GM12878 (cell line): Measurements from ENCODE around the gene POMT2. TPM values are rescaled to one million over a fixed set of nuclear protein-coding genes. Genes with fewer than 3 reads are reported as not detected.

Experiments used
- ATAC-seq: fragments of 200-7000 bp; cut with Tn5 transposase; 3 replicates; pipeline ENCODE4 v1.9.1; 2020; ENCODE audit warnings: mild to moderate bottlenecking, moderate library complexity
- BruUV-seq: library from RNA; stranded (reverse); fragments of 400-500 nt; replicated peaks from 2 replicates; lab custom pipeline; 2021; lab: Mats Ljungman, UMichigan
- CTCF ChIA-PET: fragments of 300-600 bp; sonication (Branson Sonifier 250); formaldehyde crosslinking; extraction: SDS; loops from one replicate; lab custom pipeline; 2021; ENCODE audit warnings: inconsistent platforms; lab: Yijun Ruan, JAX
- POLR2A ChIA-PET: fragments of 350-600 bp; formaldehyde crosslinking; extraction: SDS; loops from one replicate; lab custom pipeline; 2021; ENCODE audit warnings: inconsistent platforms; lab: Charles Lee
- RAD21 ChIA-PET: fragments of 300-600 bp; sonication (Branson Sonifier 250); formaldehyde crosslinking; loops from one replicate; lab custom pipeline; 2023; ENCODE audit warnings: antibody characterized with exemption; ENCODE audit not compliant: unreplicated experiment; lab: Charles Lee
- SMC1A ChIA-PET: fragments of 300-600 bp; sonication (Branson Sonifier 250); formaldehyde crosslinking; loops from one replicate; lab custom pipeline; 2023; ENCODE audit not compliant: unreplicated experiment, uncharacterized antibody; lab: Charles Lee
- DNase-seq: peaks from one replicate; pipeline ENCODE4 v3.0.0-alpha.2; 2011; ENCODE audit warnings: low read depth, low spot score
- FAIRE-seq: peaks from 3 replicates; lab custom pipeline; 2011; peaks lifted over from hg19 to GRCh38; lab: Jason Lieb, UNC
- H2AFZ ChIP-seq: 2 replicates; pipeline ENCODE4 v1.6.0; 2011; ENCODE audit warnings: low read depth, low read length, control low read depth; ENCODE audit not compliant: control insufficient read depth
- H3K27ac ChIP-seq: 2 replicates; pipeline ENCODE4 v1.5.1; 2011; ENCODE audit warnings: control low read depth; ENCODE audit not compliant: control insufficient read depth, insufficient read depth
- H3K27me3 ChIP-seq, 2 experiments: replicated peaks in 1 of 2; 2 replicates each; pipeline versions ENCODE4 v1.6.0 to v1.6.1; 2011; ENCODE audit warnings: low read length in 1 of 2; ENCODE audit not compliant: control insufficient read depth in 2 of 2, insufficient read depth in 2 of 2
- H3K36me3 ChIP-seq, 2 experiments: 2 replicates each; pipeline ENCODE4 v1.5.1; 2011; ENCODE audit warnings: low read length in 1 of 2; ENCODE audit not compliant: control insufficient read depth in 2 of 2, insufficient read depth in 2 of 2
- H3K4me1 ChIP-seq: 2 replicates; pipeline ENCODE4 v1.6.1; 2011; ENCODE audit warnings: mild to moderate bottlenecking, low read length, moderate library complexity, mixed read lengths; ENCODE audit not compliant: control insufficient read depth, insufficient read depth
- H3K4me2 ChIP-seq: 2 replicates; pipeline ENCODE4 v1.6.0; 2011; ENCODE audit warnings: control low read depth; ENCODE audit not compliant: control insufficient read depth, insufficient read depth
- H3K4me3 ChIP-seq: fragments of 200-600 bp; sonication (generic); 2 replicates; pipeline ENCODE4 v1.5.1; 2016
- H3K79me2 ChIP-seq: 2 replicates; pipeline ENCODE4 v1.6.0; 2011; ENCODE audit warnings: low read length; ENCODE audit not compliant: control insufficient read depth, insufficient read depth
- H3K9ac ChIP-seq: 2 replicates; pipeline ENCODE4 v1.8.0; 2011; ENCODE audit warnings: low read length, control low read depth, mixed read lengths; ENCODE audit not compliant: control insufficient read depth, insufficient read depth
- H3K9me3 ChIP-seq: replicated peaks from 3 replicates; pipeline ENCODE4 v1.5.1; 2011; ENCODE audit warnings: mild to moderate bottlenecking, low read length; ENCODE audit not compliant: control insufficient read depth, insufficient read depth
- H4K20me1 ChIP-seq: 2 replicates; pipeline ENCODE4 v1.6.0; 2011; ENCODE audit not compliant: control insufficient read depth, insufficient read depth
- BRCA1 ChIP-seq: IDR thresholded peaks from 2 replicates; pipeline ENCODE4 v1.6.1; 2011; ENCODE audit warnings: low read depth, low read length, improper control_type of control experiment
- GATAD2B ChIP-seq: fragments of 450-650 bp; conservative IDR thresholded peaks from 2 replicates; pipeline ENCODE4 v1.6.1; 2017; ENCODE audit warnings: low read depth, mild to moderate bottlenecking, moderate library complexity
- HDGF ChIP-seq: fragments of 450-650 bp; IDR thresholded peaks from 2 replicates; pipeline ENCODE4 v1.6.1; 2016; ENCODE audit warnings: antibody characterized with exemption
- JUND ChIP-seq: IDR thresholded peaks from 2 replicates; pipeline ENCODE4 v1.6.1; 2012; ENCODE audit warnings: low read depth, mild to moderate bottlenecking, low read length, improper control_type of control experiment, moderate library complexity
- NFYA ChIP-seq: IDR thresholded peaks from 2 replicates; pipeline ENCODE4 v1.6.1; 2011; ENCODE audit warnings: low read depth, mild to moderate bottlenecking, low read length, improper control_type of control experiment, borderline replicate concordance
- TCF3 ChIP-seq: IDR thresholded peaks from 2 replicates; pipeline ENCODE4 v1.6.1; 2012; ENCODE audit warnings: low read depth, mild to moderate bottlenecking, low read length, borderline replicate concordance; ENCODE audit not compliant: insufficient read depth
- WGBS: methylation state at CpG from one replicate; pipeline ENCODE4 v1.1.6; 2016; ENCODE audit warnings: low lambda C conversion rate; ENCODE audit not compliant: insufficient replicate concordance, insufficient coverage; ENCODE audit errors: missing lambda C conversion rate; 5-methylcytosine and 5-hydroxymethylcytosine counted together
- in situ Hi-C: fragments of 300-500 bp; cut with MboI; formaldehyde crosslinking; loops from 9 replicates; pipeline ENCODE4 v1.14.3; 2018; ENCODE audit warnings: mixed read lengths
- intact Hi-C: fragments of 100-400 bp; cut with micrococcal nuclease; formaldehyde crosslinking; loops from one replicate; pipeline ENCODE4 v1.14.2; 2022; ENCODE audit not compliant: unreplicated experiment
- polyA plus RNA-seq, 11 experiments: library from polyadenylated mRNA; depleted of rRNA in 4 of 11; unstranded in 6 of 11; stranded (reverse) in 5 of 11; fragments of >200 nt; fragmentation: Nextera tagmentation in 4 of 11; fragmentation: Illumina TruSeq in 1 of 11; extraction: Ambion mirVana in 4 of 11; extraction: Trizol in 1 of 11; gene quantifications; 1 replicate in 1 of 11; 2 replicates in 10 of 11; pipeline versions ENCODE4 v1.2.1 to v1.2.3, GENCODE V29; 2011 to 2016; ENCODE audit warnings: inconsistent platforms in 2 of 11, missing spikeins in 2 of 11, low read depth in 1 of 11
- total RNA-seq, 4 experiments: library from RNA; depleted of rRNA in 3 of 4; stranded (reverse); fragments of >200 nt in 3 of 4; fragmentation: Illumina TruSeq in 1 of 4; extraction: Trizol in 1 of 4; gene quantifications; 2 replicates each; pipeline versions ENCODE4 v1.2.1 to v1.2.3, GENCODE V29; 2013 to 2021
- TF ChIP-seq, protein P1 (sequence below): fragments of 450-650 bp; IDR thresholded peaks from 2 replicates; pipeline ENCODE4 v1.6.1; 2017; ENCODE audit warnings: mild to moderate bottlenecking, low read depth, inconsistent platforms; ENCODE audit not compliant: poor library complexity, severe bottlenecking
- TF ChIP-seq, protein P2 (sequence below), 3 experiments: IDR thresholded peaks in 2 of 3; conservative IDR thresholded peaks in 1 of 3; 2 replicates each; pipeline ENCODE4 v1.5.1; 2011; ENCODE audit warnings: low read depth in 3 of 3, low read length in 3 of 3, mild to moderate bottlenecking in 3 of 3, control low read depth in 2 of 3, moderate library complexity in 2 of 3, inconsistent platforms in 1 of 3, mixed read lengths in 1 of 3; ENCODE audit not compliant: control insufficient read depth in 2 of 3, insufficient read depth in 1 of 3; ENCODE audit errors: extremely low read depth in 1 of 3

POMT2 gene
- total and polyA plus RNA-seq, 10 of the 15 experiments (the other 5 are each of a cell fraction or from before 2014, with no cell fraction given) = 0.23 to 13.9 (median 6.5) TPM

DNA sequence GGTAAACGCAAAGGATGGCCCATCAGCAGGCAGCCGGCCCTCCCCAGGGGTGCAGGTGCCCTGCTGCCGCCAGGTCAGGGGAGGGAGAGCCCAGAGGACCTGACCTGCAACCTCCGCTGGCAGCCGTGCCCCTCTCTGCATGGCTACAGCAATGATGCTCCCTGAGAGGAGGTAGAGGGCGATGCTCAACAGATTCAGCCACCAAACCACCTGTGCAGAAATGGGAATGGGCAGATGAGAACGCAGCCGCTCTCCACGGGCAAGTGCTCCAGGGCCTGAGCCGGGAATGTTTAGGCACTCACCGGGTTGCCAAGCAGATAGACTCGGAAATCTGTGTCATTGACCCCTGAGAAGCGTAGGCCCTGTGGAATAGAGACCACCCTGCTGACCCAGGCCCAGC, 41.0 kb downstream of the POMT2 start:
- no TSS peak for BruUV-seq
- ATAC-seq = no peak
- ChIA-PET SMC1A (no interaction called here), POLR2A (no interaction called here), RAD21 (no interaction called here), CTCF (interaction anchor here (0.9 to 1.5 kb wide), 2 partner anchors 24 to 367 kb away, joined by 3 read pairs; no protein-coding TSS in a partner anchor)
- Histone ChIP-seq H3K27ac (no peak overlapping the region), H3K79me2 (no peaks in the 10 kb centered on the region), H2AFZ (no peak overlapping the region), H3K27me3 (no peaks in the 10 kb centered on the region), H3K4me2 (no peak overlapping the region), H3K4me3 (no peak overlapping the region), H4K20me1 (no peaks in the 10 kb centered on the region), H3K4me1 (no peaks in the 10 kb centered on the region), H3K9ac (no peak overlapping the region), H3K9me3 (no peaks in the 10 kb centered on the region), H3K36me3 (peaks cover 1 to 5% of the 10 kb centered on the region in 2 experiments; a peak in 3 of 4 replicates)
- no peak for FAIRE-seq
- no peak for DNase-seq
- intact Hi-C loops (no loop called here), in situ Hi-C loops (no loop called here)
- WGBS = 71% methylated on average over 13 of the region's 13 CpGs
- TF ChIP-seq GATAD2B (no peak), TCF3 (no peak), JUND (no peak), BRCA1 (no peak), NFYA (no peak), HDGF (no peak)
- TF ChIP-seq, protein P1, sequence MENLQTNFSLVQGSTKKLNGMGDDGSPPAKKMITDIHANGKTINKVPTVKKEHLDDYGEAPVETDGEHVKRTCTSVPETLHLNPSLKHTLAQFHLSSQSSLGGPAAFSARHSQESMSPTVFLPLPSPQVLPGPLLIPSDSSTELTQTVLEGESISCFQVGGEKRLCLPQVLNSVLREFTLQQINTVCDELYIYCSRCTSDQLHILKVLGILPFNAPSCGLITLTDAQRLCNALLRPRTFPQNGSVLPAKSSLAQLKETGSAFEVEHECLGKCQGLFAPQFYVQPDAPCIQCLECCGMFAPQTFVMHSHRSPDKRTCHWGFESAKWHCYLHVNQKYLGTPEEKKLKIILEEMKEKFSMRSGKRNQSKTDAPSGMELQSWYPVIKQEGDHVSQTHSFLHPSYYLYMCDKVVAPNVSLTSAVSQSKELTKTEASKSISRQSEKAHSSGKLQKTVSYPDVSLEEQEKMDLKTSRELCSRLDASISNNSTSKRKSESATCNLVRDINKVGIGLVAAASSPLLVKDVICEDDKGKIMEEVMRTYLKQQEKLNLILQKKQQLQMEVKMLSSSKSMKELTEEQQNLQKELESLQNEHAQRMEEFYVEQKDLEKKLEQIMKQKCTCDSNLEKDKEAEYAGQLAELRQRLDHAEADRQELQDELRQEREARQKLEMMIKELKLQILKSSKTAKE = no peak
- TF ChIP-seq, protein P2, sequence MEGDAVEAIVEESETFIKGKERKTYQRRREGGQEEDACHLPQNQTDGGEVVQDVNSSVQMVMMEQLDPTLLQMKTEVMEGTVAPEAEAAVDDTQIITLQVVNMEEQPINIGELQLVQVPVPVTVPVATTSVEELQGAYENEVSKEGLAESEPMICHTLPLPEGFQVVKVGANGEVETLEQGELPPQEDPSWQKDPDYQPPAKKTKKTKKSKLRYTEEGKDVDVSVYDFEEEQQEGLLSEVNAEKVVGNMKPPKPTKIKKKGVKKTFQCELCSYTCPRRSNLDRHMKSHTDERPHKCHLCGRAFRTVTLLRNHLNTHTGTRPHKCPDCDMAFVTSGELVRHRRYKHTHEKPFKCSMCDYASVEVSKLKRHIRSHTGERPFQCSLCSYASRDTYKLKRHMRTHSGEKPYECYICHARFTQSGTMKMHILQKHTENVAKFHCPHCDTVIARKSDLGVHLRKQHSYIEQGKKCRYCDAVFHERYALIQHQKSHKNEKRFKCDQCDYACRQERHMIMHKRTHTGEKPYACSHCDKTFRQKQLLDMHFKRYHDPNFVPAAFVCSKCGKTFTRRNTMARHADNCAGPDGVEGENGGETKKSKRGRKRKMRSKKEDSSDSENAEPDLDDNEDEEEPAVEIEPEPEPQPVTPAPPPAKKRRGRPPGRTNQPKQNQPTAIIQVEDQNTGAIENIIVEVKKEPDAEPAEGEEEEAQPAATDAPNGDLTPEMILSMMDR (IDR thresholded peaks at IDR 0.05 in 2 of 3, conservative IDR thresholded peaks at IDR 0.05 in 1 of 3; ENCODE audit: control insufficient read depth in 2 of 3, extremely low read depth in 1 of 3, insufficient read depth in 1 of 3, low read depth in 3 of 3, low read length in 3 of 3) = no peak
